Measurements from ENCODE around the gene DISC1.

GRCh38 chr1:231964241-231964640 lies 337.7 kb downstream of the DISC1 start:
- no peak for TF ChIP-seq CSRNP3 (CRISPR knock-in tag; IDR thresholded peaks at IDR 0.05)
- no peak for TF ChIP-seq PATZ1 (CRISPR knock-in tag; IDR thresholded peaks at IDR 0.05; ENCODE audit: borderline replicate concordance)
- TF ChIP-seq ARNTL (CRISPR knock-in tag; IDR thresholded peaks at IDR 0.05; ENCODE audit: borderline replicate concordance, low read depth) = no peak
- no peak for TF ChIP-seq ZNF8 (CRISPR knock-in tag; IDR thresholded peaks at IDR 0.05)
- TF ChIP-seq RARB (CRISPR knock-in tag; IDR thresholded peaks at IDR 0.05) = no peak
- no peak for TF ChIP-seq BACH2 (CRISPR knock-in tag; IDR thresholded peaks at IDR 0.05; ENCODE audit: borderline replicate concordance)
- TF ChIP-seq CSDC2 (CRISPR knock-in tag; IDR thresholded peaks at IDR 0.05) = no peak
- TF ChIP-seq ZNF565 (CRISPR knock-in tag; conservative IDR thresholded peaks at IDR 0.05; ENCODE audit: low read depth) = no peak
